AG04450 (cell line): ENCODE data around the gene OGDHL. TPM values are rescaled to one million over a fixed set of nuclear protein-coding genes. Genes with fewer than 3 reads are reported as not detected.

Experiments used
- CTCF ChIA-PET: fragments of 300-600, 350-600 bp; formaldehyde crosslinking; extraction: SDS; loops from one replicate; lab custom pipeline; 2022; ENCODE audit warnings: antibody characterized with exemption, inconsistent platforms; lab: Charles Lee
- POLR2A ChIA-PET: fragments of 350-600 bp; formaldehyde crosslinking; extraction: SDS; loops from one replicate; lab custom pipeline; 2021; ENCODE audit warnings: antibody characterized with exemption, inconsistent platforms; lab: Yijun Ruan, JAX
- DNase-seq: peaks from one replicate; pipeline ENCODE4 v3.0.0-alpha.2; 2011; ENCODE audit warnings: low read depth, low spot score
- H3K27ac ChIP-seq: one replicate; pipeline ENCODE4 v1.5.1; 2012; ENCODE audit warnings: low read depth, low read length, control low read depth
- H3K27me3 ChIP-seq: one replicate; pipeline ENCODE4 v1.6.0; 2012; ENCODE audit warnings: low read length; ENCODE audit not compliant: control insufficient read depth, insufficient read depth
- H3K4me3 ChIP-seq: 2 replicates; pipeline ENCODE4 v1.5.1; 2011; ENCODE audit warnings: mild to moderate bottlenecking, low read depth, low read length, control low read depth
- H3K9me3 ChIP-seq: 2 replicates; pipeline ENCODE4 v1.5.1; 2012; ENCODE audit warnings: low read length; ENCODE audit not compliant: control insufficient read depth, insufficient read depth
- CTCF ChIP-seq: IDR thresholded peaks from 2 replicates; pipeline ENCODE4 v1.5.1; 2011; ENCODE audit warnings: low read depth, low read length, control low read depth, inconsistent platforms
- polyA plus RNA-seq: library from polyadenylated mRNA; depleted of rRNA; stranded (reverse); fragments of >200 nt; gene quantifications from 2 replicates; pipeline ENCODE4 v1.2.3, GENCODE V29; 2011; rRNA removed

Gene OGDHL
- polyA plus RNA-seq, 1 experiment: 0.19 TPM

GRCh38 chr10:49688261-49688846 lies 73.8 kb downstream of the OGDHL start:
- TF ChIP-seq CTCF: no peak

GRCh38 chr10:49686651-49687050 lies 75.5 kb downstream of the OGDHL start:
- TF ChIP-seq CTCF: no peak
- Histone ChIP-seq H3K27ac (no peak overlapping the region), H3K4me3 (no peak overlapping the region), H3K9me3 (no peaks in the 10 kb centered on the region), H3K27me3 (peaks cover 38% of the 10 kb centered on the region)
- POLR2A ChIA-PET: no interaction called here
- CTCF ChIA-PET: no interaction called here
- no peak for DNase-seq

More at GRCh38 chr10:49688261-49688846, 73.8 kb downstream of the OGDHL start:
- Histone ChIP-seq H3K4me3 (no peak overlapping the region), H3K27me3 (peaks cover 48% of the 10 kb centered on the region), H3K27ac (no peak overlapping the region), H3K9me3 (no peaks in the 10 kb centered on the region)
- CTCF ChIA-PET: no interaction called here
- POLR2A ChIA-PET: no interaction called here
- DNase-seq: no peak

Other genes with a start within 250 kb of the OGDHL start
- 9.5 and 9.8 TPM in 2 replicates for gene ERCC6, start 223.2 kb downstream of the OGDHL start, polyA plus RNA-seq
- gene SLC18A3, start 152.0 kb downstream of the OGDHL start, polyA plus RNA-seq: not detected in 2 replicates
- not detected in 2 replicates for gene CHAT, start 148.3 kb downstream of the OGDHL start, polyA plus RNA-seq
- gene C10orf53, start 82.7 kb downstream of the OGDHL start, polyA plus RNA-seq: not detected in 2 replicates
- gene PARG, start 179.7 kb upstream of the OGDHL start, polyA plus RNA-seq: 12.2 and 13.7 TPM in 2 replicates
- gene TIMM23B, start 179.7 kb upstream of the OGDHL start, polyA plus RNA-seq: 16.6 and 17.6 TPM in 2 replicates
- gene AGAP6, start 226.1 kb upstream of the OGDHL start, polyA plus RNA-seq: 7.0 and 7.9 TPM in 2 replicates